ENCODE data around the gene TMEM258. TPM values are rescaled to one million over a fixed set of nuclear protein-coding genes. Genes with fewer than 3 reads are reported as not detected.

Gene TMEM258
- total RNA-seq, 4 donors from 2014 or later, result 8.2 to 34.7 (median 23.7) TPM

- intact Hi-C loops (cut with DNase I; ENCODE audit: low total_unique reads), result loop anchor here (10.0 kb wide), 1 partner anchor 291 kb away; no protein-coding TSS in a partner anchor
- in situ Hi-C loops (cut with MboI; ENCODE audit: low pct_ligation_motif_present in 1 of 4, low pct_unique_long_range_greater_than_20kb in 1 of 4, low sequenced_read_pairs in 3 of 4), result loop anchor here in 3 of 4 donors (10.0 to 25.0 kb wide), 3 partner anchors 161 to 318 kb away; partner anchors contain the start of genes INCENP (in 2 of the 3) and BEST1 (in 1 of the 3)
- H3K36me3 ChIP-seq, result peaks cover 0 to 12% (median 5%) of the 10 kb centered on the region in 4 donors
- H3K4me3 ChIP-seq, result peak overlapping the region in 2 of 4 donors; percentile 75 to 81
- no peaks in the 10 kb centered on the region for H3K27me3 ChIP-seq
- TF ChIP-seq, protein P1, sequence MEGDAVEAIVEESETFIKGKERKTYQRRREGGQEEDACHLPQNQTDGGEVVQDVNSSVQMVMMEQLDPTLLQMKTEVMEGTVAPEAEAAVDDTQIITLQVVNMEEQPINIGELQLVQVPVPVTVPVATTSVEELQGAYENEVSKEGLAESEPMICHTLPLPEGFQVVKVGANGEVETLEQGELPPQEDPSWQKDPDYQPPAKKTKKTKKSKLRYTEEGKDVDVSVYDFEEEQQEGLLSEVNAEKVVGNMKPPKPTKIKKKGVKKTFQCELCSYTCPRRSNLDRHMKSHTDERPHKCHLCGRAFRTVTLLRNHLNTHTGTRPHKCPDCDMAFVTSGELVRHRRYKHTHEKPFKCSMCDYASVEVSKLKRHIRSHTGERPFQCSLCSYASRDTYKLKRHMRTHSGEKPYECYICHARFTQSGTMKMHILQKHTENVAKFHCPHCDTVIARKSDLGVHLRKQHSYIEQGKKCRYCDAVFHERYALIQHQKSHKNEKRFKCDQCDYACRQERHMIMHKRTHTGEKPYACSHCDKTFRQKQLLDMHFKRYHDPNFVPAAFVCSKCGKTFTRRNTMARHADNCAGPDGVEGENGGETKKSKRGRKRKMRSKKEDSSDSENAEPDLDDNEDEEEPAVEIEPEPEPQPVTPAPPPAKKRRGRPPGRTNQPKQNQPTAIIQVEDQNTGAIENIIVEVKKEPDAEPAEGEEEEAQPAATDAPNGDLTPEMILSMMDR (IDR thresholded peaks at IDR 0.05), result no peak
- TF ChIP-seq POLR2AphosphoS5 (IDR thresholded peaks at IDR 0.05), result no peak
- no peak for DNase-seq
- no peaks in the 10 kb centered on the region for H3K9me3 ChIP-seq
- WGBS, 2 donors (ENCODE audit: low coverage in 1 of 2), result 50 to 53% methylated on average over 3 of the region's 3 CpGs
- peaks cover 5 to 24% (median 22%) of the 10 kb centered on the region in 4 donors for H3K4me1 ChIP-seq
- H3K27ac ChIP-seq, result no peak overlapping the region
Observed at GRCh38 chr11:61793829-61794204, 1.4 kb upstream of the TMEM258 start.

DNA sequence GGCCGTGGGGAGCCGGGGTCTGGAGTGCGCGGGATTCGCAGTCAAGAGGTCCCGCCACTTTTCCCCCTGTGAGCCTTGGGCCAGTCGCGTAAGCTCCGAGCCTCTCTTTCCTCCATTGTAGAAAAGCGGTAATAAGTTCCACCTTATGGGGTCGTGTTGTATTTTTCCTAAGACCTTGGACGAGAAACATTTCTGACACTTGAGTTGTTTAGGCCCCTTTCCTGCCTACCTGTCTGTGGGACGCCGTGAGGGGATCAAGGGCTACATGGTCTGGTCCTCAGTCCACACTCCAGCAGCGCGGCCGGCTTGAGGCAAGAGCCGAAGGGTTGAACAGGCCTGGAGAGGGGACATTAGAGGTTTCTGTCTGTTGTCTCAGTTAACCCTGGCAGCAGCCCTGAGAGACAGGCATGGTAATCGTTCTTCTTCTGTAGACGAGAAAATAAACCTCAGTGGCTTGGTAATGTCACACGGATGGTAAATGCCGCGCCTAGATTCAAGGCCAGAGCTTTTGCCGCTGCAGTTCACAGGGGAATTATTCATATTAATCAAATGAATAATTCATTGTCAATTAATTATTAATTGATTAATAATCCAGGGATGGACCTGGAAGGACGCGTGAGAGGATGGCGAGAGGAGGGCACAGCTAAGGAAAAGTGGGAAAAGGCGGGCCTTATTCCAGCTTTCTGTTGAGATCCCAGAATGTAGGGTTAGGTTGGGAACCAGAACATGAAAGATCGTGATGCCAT, 857 bp upstream of the TMEM258 start:
- no peak for TF ChIP-seq EP300 (IDR thresholded peaks at IDR 0.05; ENCODE audit: low read depth)
- TF ChIP-seq POLR2AphosphoS5 (IDR thresholded peaks at IDR 0.05), result no peak
- peaks cover 0 to 18% (median 5%) of the 10 kb centered on the region in 4 donors for H3K36me3 ChIP-seq
- H3K27ac ChIP-seq, result peak overlapping the region; percentile 90 to 98 (median 94)
- in situ Hi-C loops (cut with MboI; ENCODE audit: low pct_ligation_motif_present in 1 of 4, low pct_unique_long_range_greater_than_20kb in 1 of 4, low sequenced_read_pairs in 3 of 4) (loop anchor here in 3 of 4 donors (10.0 to 25.0 kb wide), 3 partner anchors 162 to 319 kb away; partner anchors contain the start of genes INCENP (in 2 of the 3) and BEST1 (in 1 of the 3)), intact Hi-C loops (cut with DNase I; ENCODE audit: low total_unique reads) (loop anchor here (10.0 kb wide), 1 partner anchor 292 kb away; no protein-coding TSS in a partner anchor)
- H3K4me1 ChIP-seq, result peaks cover 5 to 24% (median 22%) of the 10 kb centered on the region in 4 donors
- no peaks in the 10 kb centered on the region for H3K27me3 ChIP-seq
- 4 to 11% methylated on average over 10 to 29 of the region's 29 CpGs for WGBS, 2 donors (ENCODE audit: low coverage in 1 of 2)
- no peak for DNase-seq
- H3K4me3 ChIP-seq, result peak overlapping the region; percentile 75 to 81 (median 80)
- H3K9me3 ChIP-seq, result no peaks in the 10 kb centered on the region

GRCh38 chr11:61791737-61792309, 576 bp downstream of the TMEM258 start:
- peak overlapping the region; percentile 75 to 81 (median 80) for H3K4me3 ChIP-seq
- intact Hi-C loops (cut with DNase I; ENCODE audit: low total_unique reads), result loop anchor here (10.0 kb wide), 1 partner anchor 293 kb away; no protein-coding TSS in a partner anchor
- DNase-seq, result peak; percentile 76
- peaks cover 5 to 23% (median 21%) of the 10 kb centered on the region in 4 donors for H3K4me1 ChIP-seq
- 1% methylated on average over 14 of the region's 14 CpGs; no CpG with 5 or more reads in 1 of the 2 donors for WGBS, 2 donors (ENCODE audit: low coverage in 1 of 2)
- no peaks in the 10 kb centered on the region for H3K9me3 ChIP-seq
- TF ChIP-seq, protein P1 (IDR thresholded peaks at IDR 0.05), result peak in 1 of 5 experiments; percentile 11
- TF ChIP-seq POLR2AphosphoS5 (IDR thresholded peaks at IDR 0.05) (no peak), EP300 (IDR thresholded peaks at IDR 0.05; ENCODE audit: low read depth) (no peak)
- in situ Hi-C loops (cut with MboI; ENCODE audit: low pct_ligation_motif_present in 1 of 4, low pct_unique_long_range_greater_than_20kb in 1 of 4, low sequenced_read_pairs in 3 of 4), result loop anchor here in 3 of 4 donors (10.0 to 25.0 kb wide), 3 partner anchors 163 to 320 kb away; partner anchors contain the start of genes INCENP (in 2 of the 3) and BEST1 (in 1 of the 3)
- H3K27ac ChIP-seq, result peak overlapping the region; percentile 90 to 98 (median 94)
- peaks cover 0 to 27% (median 5%) of the 10 kb centered on the region in 4 donors for H3K36me3 ChIP-seq
- no peaks in the 10 kb centered on the region for H3K27me3 ChIP-seq

GRCh38 chr11:61787928-61788491, 4.4 kb downstream of the TMEM258 start:
- H3K27ac ChIP-seq, result no peak overlapping the region
- intact Hi-C loops (cut with DNase I; ENCODE audit: low total_unique reads), result no loop called here
- no peak overlapping the region for H3K4me3 ChIP-seq
- H3K36me3 ChIP-seq, result peaks cover 0 to 35% (median 5%) of the 10 kb centered on the region in 4 donors
- 40 to 56% methylated on average over 3 to 9 of the region's 9 CpGs for WGBS, 2 donors (ENCODE audit: low coverage in 1 of 2)
- DNase-seq, result peak; percentile 26
- TF ChIP-seq POLR2A (IDR thresholded peaks at IDR 0.05) (no peak), EP300 (IDR thresholded peaks at IDR 0.05; ENCODE audit: low read depth) (no peak)
- TF ChIP-seq, protein P1 (IDR thresholded peaks at IDR 0.05), result peak in 3 of 5 experiments; percentile 28 to 48 (median 29)
- no peaks in the 10 kb centered on the region for H3K27me3 ChIP-seq
- no peaks in the 10 kb centered on the region for H3K9me3 ChIP-seq
- in situ Hi-C loops (cut with MboI; ENCODE audit: low pct_ligation_motif_present in 1 of 4, low pct_unique_long_range_greater_than_20kb in 1 of 4, low sequenced_read_pairs in 3 of 4), result loop anchor here in 2 of 4 donors (25.0 kb wide), 1 partner anchor 324 kb away; the partner anchor contains the start of gene INCENP (in 2 of the 2)
- H3K4me1 ChIP-seq, result peaks cover 5 to 14% (median 11%) of the 10 kb centered on the region in 4 donors

Measured in transverse colon (tissue), 4 donors.